Adrenal gland (tissue), 12 donors: Measurements from ENCODE around the gene PANK1. TPM values are rescaled to one million over a fixed set of nuclear protein-coding genes. Genes with fewer than 3 reads are reported as not detected.

Experiments used
- DNase-seq, 7 donors: peaks; one replicate each; pipeline ENCODE4 v3.0.0-alpha.2; 2019 to 2020
- H3K27ac ChIP-seq, 5 donors: fragments of 200-600 bp; sonication (generic) in 4 of 5; 1 replicate in 3 of 5; 2 replicates in 2 of 5; pipeline versions ENCODE4 v1.5.1 to v1.8.0; 2016 to 2020; ENCODE audit warnings: mild to moderate bottlenecking in 1 of 5
- H3K27me3 ChIP-seq: fragments of 200-600 bp; 2 replicates; pipeline ENCODE4 v1.8.0; 2021
- H3K36me3 ChIP-seq, 2 donors: fragments of 200-600 bp; replicated peaks in 1 of 2; 1 replicate in 1 of 2; 2 replicates in 1 of 2; pipeline versions ENCODE4 v1.5.1 to v1.8.0; 2018 to 2022
- H3K4me1 ChIP-seq, 2 donors: fragments of 200-600 bp; replicated peaks in 1 of 2; 1 replicate in 1 of 2; 2 replicates in 1 of 2; pipeline versions ENCODE4 v1.5.1 to v1.8.0; 2018 to 2021
- H3K4me3 ChIP-seq, 4 donors: fragments of 200-600 bp; sonication (generic) in 3 of 4; one replicate each; pipeline ENCODE4 v1.5.1; 2016 to 2018
- H3K9me3 ChIP-seq, 3 donors: fragments of 200-600 bp; sonication (generic) in 1 of 3; replicated peaks in 1 of 3; 1 replicate in 2 of 3; 2 replicates in 1 of 3; pipeline versions ENCODE4 v1.5.1 to v1.8.0; 2016 to 2021
- WGBS, 4 donors: extraction: QIAGEN DNeasy Blood & Tissue Kit in 2 of 4; methylation state at CpG; one replicate each; pipeline versions ENCODE4 v1.1.5 to v1.1.7; 2013 to 2017; 5-methylcytosine and 5-hydroxymethylcytosine counted together
- intact Hi-C, 2 donors: fragments of 100-400 bp; cut with DNase I; formaldehyde crosslinking; loops; one replicate each; pipeline versions ENCODE4 v1.14.1 to v1.15.0; 2022 to 2023
- microRNA counts, 2 donors: library from miRNA; unstranded; fragments of <30 nt; microRNA quantifications; one replicate each; lab custom pipeline; 2016
- microRNA-seq, 3 donors: library from miRNA; unstranded; fragments of <30 nt; microRNA quantifications; one replicate each; pipeline ENCODE4, GENCODE V29; 2017 to 2020
- polyA plus RNA-seq, 3 donors: library from polyadenylated mRNA; stranded (reverse); fragments of 200-250 nt in 2 of 3; fragments of 350-450 nt in 1 of 3; fragmentation: Illumina TruSeq in 1 of 3; extraction: RNeasy Lipid Tissue Mini Kit (QIAGEN cat#74804) in 1 of 3; gene quantifications; one replicate each; pipeline ENCODE4 v1.2.3, GENCODE V29; 2013 to 2014
- small RNA-seq, 2 donors: library from RNA; depleted of rRNA; stranded (forward); fragments of <200 nt; gene quantifications; one replicate each; pipeline ENCODE3, GENCODE V24; 2016
- total RNA-seq, 9 donors: library from RNA; depleted of rRNA in 4 of 9; stranded (reverse); fragments of >200 nt in 4 of 9; fragments of 120-200 nt in 1 of 9; fragmentation: NEBNext Ultra II Directional in 1 of 9; extraction: Animal tissue kit (Norgen Biotek cat#: 25700) in 1 of 9; gene quantifications; one replicate each; pipeline versions ENCODE4 v1.1.0 to v1.2.4, GENCODE V29; 2013 to 2023
- TF ChIP-seq, protein P1 (sequence below), 6 experiments: fragments of 450-650 bp in 4 of 6; fragments of 200-600 bp in 2 of 6; sonication (generic) in 1 of 6; IDR thresholded peaks; 1 replicate in 5 of 6; 2 replicates in 1 of 6; pipeline versions ENCODE4 v1.5.1 to v1.8.0; 2016 to 2021; ENCODE audit warnings: antibody characterized with exemption in 6 of 6, mild to moderate bottlenecking in 2 of 6, moderate library complexity in 1 of 6
- donor health status: healthy with polysubstance abuse.
- donor health status: Bipolar disorder and iron deficiency.
- donor health status: DM: yes; HTN: yes; CAD: no.
- donor health status: DM: no; HTN: no; CAD: no.
- donor health status: DM: no; HTN: no; CAD: no.
- donor health status: DM: yes; HTN: yes; CAD: no.

The PANK1 gene
- total and polyA plus RNA-seq, 12 donors = 1.1 to 21.3 (median 8.5) TPM

DNA sequence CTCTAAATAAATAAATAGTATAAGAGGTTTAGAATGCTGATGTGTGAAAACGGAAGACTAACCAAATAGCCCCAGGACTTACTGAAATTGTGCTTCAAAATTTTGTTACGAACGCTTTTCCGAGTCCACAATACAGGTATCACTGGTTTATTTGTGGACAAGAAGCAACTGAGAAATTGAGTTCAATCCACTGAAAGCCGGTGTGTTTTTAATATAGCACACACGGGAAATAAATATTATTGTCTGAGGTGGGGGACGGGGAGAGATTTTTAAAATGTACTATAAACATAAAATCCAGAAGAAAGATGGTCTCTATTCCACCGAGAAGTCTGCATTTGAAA, 110.2 kb downstream of the PANK1 start:
- no peak for DNase-seq
- intact Hi-C loops = no loop called here
- H3K27me3 ChIP-seq = peaks cover 18% of the 10 kb centered on the region
- TF ChIP-seq, protein P1, sequence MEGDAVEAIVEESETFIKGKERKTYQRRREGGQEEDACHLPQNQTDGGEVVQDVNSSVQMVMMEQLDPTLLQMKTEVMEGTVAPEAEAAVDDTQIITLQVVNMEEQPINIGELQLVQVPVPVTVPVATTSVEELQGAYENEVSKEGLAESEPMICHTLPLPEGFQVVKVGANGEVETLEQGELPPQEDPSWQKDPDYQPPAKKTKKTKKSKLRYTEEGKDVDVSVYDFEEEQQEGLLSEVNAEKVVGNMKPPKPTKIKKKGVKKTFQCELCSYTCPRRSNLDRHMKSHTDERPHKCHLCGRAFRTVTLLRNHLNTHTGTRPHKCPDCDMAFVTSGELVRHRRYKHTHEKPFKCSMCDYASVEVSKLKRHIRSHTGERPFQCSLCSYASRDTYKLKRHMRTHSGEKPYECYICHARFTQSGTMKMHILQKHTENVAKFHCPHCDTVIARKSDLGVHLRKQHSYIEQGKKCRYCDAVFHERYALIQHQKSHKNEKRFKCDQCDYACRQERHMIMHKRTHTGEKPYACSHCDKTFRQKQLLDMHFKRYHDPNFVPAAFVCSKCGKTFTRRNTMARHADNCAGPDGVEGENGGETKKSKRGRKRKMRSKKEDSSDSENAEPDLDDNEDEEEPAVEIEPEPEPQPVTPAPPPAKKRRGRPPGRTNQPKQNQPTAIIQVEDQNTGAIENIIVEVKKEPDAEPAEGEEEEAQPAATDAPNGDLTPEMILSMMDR (IDR thresholded peaks at IDR 0.05) = no peak
- peaks cover 0 to 8% of the 10 kb centered on the region in 2 donors for H3K4me1 ChIP-seq
- no peaks in the 10 kb centered on the region for H3K36me3 ChIP-seq
- WGBS, 4 donors = 19 to 27% (median 26%) methylated on average over 8 of the region's 8 CpGs
- H3K9me3 ChIP-seq = no peaks in the 10 kb centered on the region
- peak overlapping the region in 1 of 4 donors; percentile 52 for H3K4me3 ChIP-seq
- peak overlapping the region in 1 of 5 donors; percentile 44 for H3K27ac ChIP-seq

MicroRNAs within 50 kb of the gene (microRNA counts, 767-probe panel; counts per million panel counts)
- microRNA hsa-miR-107 (lab: Ali Mortazavi, UCI) = 5,170 to 6,774 counts per million in 2 donors

Small RNA genes lying within 50 kb of the gene (microRNA-seq; reads per million reads assigned to microRNA genes)
- gene MIR107 = 363 to 678 (median 555) reads per million in 3 donors

Small RNA genes lying within 50 kb of the gene (small RNA-seq; reads per million reads assigned to genes)
- 9.3 to 16.2 reads per million in 2 donors for gene MIR107

Other genes starting within 250 kb of the PANK1 start
- gene IFIT5, start 230.7 kb downstream of the PANK1 start, total RNA-seq = 10 to 100 TPM in 8 of 9 donors, 1 to 10 TPM in 1; 6.7 to 38.9 (median 19.3) TPM
- 10 to 100 TPM in 1 of 3 donors, 1 to 10 TPM in 2; 6.9 to 38.4 (median 8.5) TPM for gene IFIT5, start 230.7 kb downstream of the PANK1 start, polyA plus RNA-seq
- gene SLC16A12, start 109.6 kb downstream of the PANK1 start, total RNA-seq = 1 to 10 TPM in 1 of 9 donors, under 1 TPM in 7, not detected in 1; 0.25 to 1.3 (median 0.51) TPM
- 1 to 10 TPM in 1 of 3 donors, under 1 TPM in 2; 0.44 to 2.4 (median 0.88) TPM for gene SLC16A12, start 109.6 kb downstream of the PANK1 start, polyA plus RNA-seq
- 1 to 10 TPM in 8 of 9 donors, under 1 TPM in 1; 0.96 to 8.2 (median 2.8) TPM for gene KIF20B, start 56.3 kb upstream of the PANK1 start, total RNA-seq
- gene KIF20B, start 56.3 kb upstream of the PANK1 start, polyA plus RNA-seq = 1 to 10 TPM in 1 of 3 donors, under 1 TPM in 2; 0.54 to 2.6 (median 0.72) TPM